GM12878 (cell line): ENCODE data around the gene WDR86. TPM values are rescaled to one million over a fixed set of nuclear protein-coding genes. Genes with fewer than 3 reads are reported as not detected.
A peak's percentile ranks its signal among the peaks of the same experiment; 100 is the strongest.

Experiments used
- ATAC-seq: fragments of 200-7000 bp; cut with Tn5 transposase; 3 replicates; pipeline ENCODE4 v1.9.1; 2020; ENCODE audit warnings: mild to moderate bottlenecking, moderate library complexity
- Bru-seq: library from RNA; stranded (reverse); fragments of 400-500 nt; gene quantifications from one replicate; lab custom pipeline; 2021; lab: Mats Ljungman, UMichigan
- BruChase-seq, 2 experiments: library from RNA; stranded (reverse); fragments of 400-500 nt; gene quantifications; one replicate each; lab custom pipeline; 2021; lab: Mats Ljungman, UMichigan
- BruUV-seq: library from RNA; stranded (reverse); fragments of 400-500 nt; replicated peaks from 2 replicates; lab custom pipeline; 2021; lab: Mats Ljungman, UMichigan
- CTCF ChIA-PET: fragments of 300-600 bp; sonication (Branson Sonifier 250); formaldehyde crosslinking; extraction: SDS; loops from one replicate; lab custom pipeline; 2021; ENCODE audit warnings: inconsistent platforms; lab: Yijun Ruan, JAX
- POLR2A ChIA-PET: fragments of 350-600 bp; formaldehyde crosslinking; extraction: SDS; loops from one replicate; lab custom pipeline; 2021; ENCODE audit warnings: inconsistent platforms; lab: Charles Lee
- RAD21 ChIA-PET: fragments of 300-600 bp; sonication (Branson Sonifier 250); formaldehyde crosslinking; loops from one replicate; lab custom pipeline; 2023; ENCODE audit warnings: antibody characterized with exemption; ENCODE audit not compliant: unreplicated experiment; lab: Charles Lee
- SMC1A ChIA-PET: fragments of 300-600 bp; sonication (Branson Sonifier 250); formaldehyde crosslinking; loops from one replicate; lab custom pipeline; 2023; ENCODE audit not compliant: unreplicated experiment, uncharacterized antibody; lab: Charles Lee
- DNase-seq: peaks from one replicate; pipeline ENCODE4 v3.0.0-alpha.2; 2011; ENCODE audit warnings: low read depth, low spot score
- FAIRE-seq: peaks from 3 replicates; lab custom pipeline; 2011; peaks lifted over from hg19 to GRCh38; lab: Jason Lieb, UNC
- H2AFZ ChIP-seq: 2 replicates; pipeline ENCODE4 v1.6.0; 2011; ENCODE audit warnings: low read depth, low read length, control low read depth; ENCODE audit not compliant: control insufficient read depth
- H3K27ac ChIP-seq: 2 replicates; pipeline ENCODE4 v1.5.1; 2011; ENCODE audit warnings: control low read depth; ENCODE audit not compliant: control insufficient read depth, insufficient read depth
- H3K27me3 ChIP-seq, 2 experiments: replicated peaks in 1 of 2; 2 replicates each; pipeline versions ENCODE4 v1.6.0 to v1.6.1; 2011; ENCODE audit warnings: low read length in 1 of 2; ENCODE audit not compliant: control insufficient read depth in 2 of 2, insufficient read depth in 2 of 2
- H3K36me3 ChIP-seq, 2 experiments: 2 replicates each; pipeline ENCODE4 v1.5.1; 2011; ENCODE audit warnings: low read length in 1 of 2; ENCODE audit not compliant: control insufficient read depth in 2 of 2, insufficient read depth in 2 of 2
- H3K4me1 ChIP-seq: 2 replicates; pipeline ENCODE4 v1.6.1; 2011; ENCODE audit warnings: mild to moderate bottlenecking, low read length, moderate library complexity, mixed read lengths; ENCODE audit not compliant: control insufficient read depth, insufficient read depth
- H3K4me2 ChIP-seq: 2 replicates; pipeline ENCODE4 v1.6.0; 2011; ENCODE audit warnings: control low read depth; ENCODE audit not compliant: control insufficient read depth, insufficient read depth
- H3K4me3 ChIP-seq: fragments of 200-600 bp; sonication (generic); 2 replicates; pipeline ENCODE4 v1.5.1; 2016
- H3K79me2 ChIP-seq: 2 replicates; pipeline ENCODE4 v1.6.0; 2011; ENCODE audit warnings: low read length; ENCODE audit not compliant: control insufficient read depth, insufficient read depth
- H3K9ac ChIP-seq: 2 replicates; pipeline ENCODE4 v1.8.0; 2011; ENCODE audit warnings: low read length, control low read depth, mixed read lengths; ENCODE audit not compliant: control insufficient read depth, insufficient read depth
- H3K9me3 ChIP-seq: replicated peaks from 3 replicates; pipeline ENCODE4 v1.5.1; 2011; ENCODE audit warnings: mild to moderate bottlenecking, low read length; ENCODE audit not compliant: control insufficient read depth, insufficient read depth
- H4K20me1 ChIP-seq: 2 replicates; pipeline ENCODE4 v1.6.0; 2011; ENCODE audit not compliant: control insufficient read depth, insufficient read depth
- GATAD2B ChIP-seq: fragments of 450-650 bp; conservative IDR thresholded peaks from 2 replicates; pipeline ENCODE4 v1.6.1; 2017; ENCODE audit warnings: low read depth, mild to moderate bottlenecking, moderate library complexity
- MEF2A ChIP-seq: IDR thresholded peaks from 2 replicates; pipeline ENCODE4 v1.6.1; 2011; ENCODE audit warnings: low read depth, mild to moderate bottlenecking, low read length, moderate library complexity; ENCODE audit not compliant: insufficient read depth
- SUZ12 ChIP-seq: fragments of 200-600 bp; sonication (generic); IDR thresholded peaks from one replicate; pipeline ENCODE4 v1.6.1; 2018; ENCODE audit warnings: antibody characterized with exemption, mild to moderate bottlenecking; ENCODE audit not compliant: unreplicated experiment
- YY1 ChIP-seq: IDR thresholded peaks from 2 replicates; pipeline ENCODE4 v1.6.1; 2011; ENCODE audit warnings: low read depth, mild to moderate bottlenecking, low read length
- WGBS: methylation state at CpG from one replicate; pipeline ENCODE4 v1.1.6; 2016; ENCODE audit warnings: low lambda C conversion rate; ENCODE audit not compliant: insufficient replicate concordance, insufficient coverage; ENCODE audit errors: missing lambda C conversion rate; 5-methylcytosine and 5-hydroxymethylcytosine counted together
- in situ Hi-C: fragments of 300-500 bp; cut with MboI; formaldehyde crosslinking; loops from 9 replicates; pipeline ENCODE4 v1.14.3; 2018; ENCODE audit warnings: mixed read lengths
- intact Hi-C: fragments of 100-400 bp; cut with micrococcal nuclease; formaldehyde crosslinking; loops from one replicate; pipeline ENCODE4 v1.14.2; 2022; ENCODE audit not compliant: unreplicated experiment
- long read RNA-seq, 2 experiments: library from polyadenylated mRNA; unstranded; transcript quantifications; one replicate each; pipeline ENCODE4 v2.0.0, GENCODE V29; 2019 to 2020
- polyA minus RNA-seq, 3 experiments: library from RNA; depleted of rRNA, polyadenylated mRNA; stranded (reverse); fragments of >200 nt; gene quantifications; 2 replicates each; pipeline ENCODE4 v1.2.3, GENCODE V29; 2011
- polyA plus RNA-seq, 11 experiments: library from polyadenylated mRNA; depleted of rRNA in 4 of 11; unstranded in 6 of 11; stranded (reverse) in 5 of 11; fragments of >200 nt; fragmentation: Nextera tagmentation in 4 of 11; fragmentation: Illumina TruSeq in 1 of 11; extraction: Ambion mirVana in 4 of 11; extraction: Trizol in 1 of 11; gene quantifications; 1 replicate in 1 of 11; 2 replicates in 10 of 11; pipeline versions ENCODE4 v1.2.1 to v1.2.3, GENCODE V29; 2011 to 2016; ENCODE audit warnings: inconsistent platforms in 2 of 11, missing spikeins in 2 of 11, low read depth in 1 of 11
- total RNA-seq, 4 experiments: library from RNA; depleted of rRNA in 3 of 4; stranded (reverse); fragments of >200 nt in 3 of 4; fragmentation: Illumina TruSeq in 1 of 4; extraction: Trizol in 1 of 4; gene quantifications; 2 replicates each; pipeline versions ENCODE4 v1.2.1 to v1.2.3, GENCODE V29; 2013 to 2021

WDR86 gene
- total RNA-seq (2013; cell fraction: nucleolus; rRNA removed) = 5.1 and 8.3 TPM in 2 replicates
- total RNA-seq (2014; rRNA removed) (not detected in 2 replicates), total RNA-seq (2014; rRNA removed; fragmentation: Illumina TruSeq; extraction: Trizol) (not detected in 2 replicates), total RNA-seq (2021) (not detected in 2 replicates), polyA plus RNA-seq (2011; rRNA removed) (0.15 and 0.22 TPM in 2 replicates), polyA plus RNA-seq (2014; fragmentation: Illumina TruSeq; extraction: Trizol) (not detected in 2 replicates), polyA plus RNA-seq (2014; fragmentation: Nextera tagmentation; extraction: Ambion mirVana) (under 1 TPM in 1 of 2 experiments, not detected in 1; 0.05 TPM), polyA plus RNA-seq (2014; rRNA removed) (not detected in 2 replicates), polyA plus RNA-seq (2016; fragmentation: Nextera tagmentation; extraction: Ambion mirVana) (under 1 TPM in 1 of 2 experiments, not detected in 1; 0.19 TPM), polyA minus RNA-seq (2011; rRNA and poly(A)+ RNA removed) (0.37 and 1.0 TPM in 2 replicates), Bru-seq, nascent RNA (percentile 15 among the genes with signal in this experiment), BruChase-seq, experiment 1, labeled RNA remaining after a 6-hour chase (percentile 15 among the genes with signal in this experiment), BruChase-seq, experiment 2, labeled RNA remaining after a 2-hour chase (percentile 6 among the genes with signal in this experiment)
- polyA plus RNA-seq (2011; ENCODE audit: low read depth) = 0.29 TPM
- 0.24 and 0.38 TPM in 2 replicates for polyA plus RNA-seq (2011; cell fraction: cytosol; rRNA removed)
- polyA plus RNA-seq (2011; cell fraction: nucleus; rRNA removed) = 2.7 and 4.6 TPM in 2 replicates
- 0.26 and 0.65 TPM in 2 replicates for polyA plus RNA-seq (2012)
- polyA minus RNA-seq (2011; cell fraction: cytosol; rRNA and poly(A)+ RNA removed) = not detected in 2 replicates
- polyA minus RNA-seq (2011; cell fraction: nucleus; rRNA and poly(A)+ RNA removed) = 0.57 and 0.73 TPM in 2 replicates
- long read RNA-seq, experiment 1 = 0 reads
- long read RNA-seq, experiment 2 = 0 reads

- FAIRE-seq = no peak
- ATAC-seq = no peak
- no peaks in the 10 kb centered on the region for H3K4me1 ChIP-seq
- no TSS peak for BruUV-seq
- peaks cover 12 to 15% of the 10 kb centered on the region in 2 experiments; a peak in 3 of 4 replicates for H3K27me3 ChIP-seq
- WGBS = 41% methylated on average over 44 of the region's 75 CpGs
- H3K9me3 ChIP-seq = no peaks in the 10 kb centered on the region
- ChIA-PET RAD21 (no interaction called here), CTCF (no interaction called here), POLR2A (no interaction called here), SMC1A (no interaction called here)
- no peaks in the 10 kb centered on the region for H3K79me2 ChIP-seq
- no peak for DNase-seq
- H3K4me2 ChIP-seq = peak within 1 kb of the TSS; percentile 48; the same call in 1 of the 2 replicates
- in situ Hi-C loops = no loop called here
- no peak within 1 kb of the TSS for H3K9ac ChIP-seq
- H3K27ac ChIP-seq = no peak within 1 kb of the TSS
- H2AFZ ChIP-seq = peak within 1 kb of the TSS; percentile 7; the same call in 1 of the 2 replicates
- H4K20me1 ChIP-seq = no peaks in the 10 kb centered on the region
- intact Hi-C loops = loop anchor here (2.0 kb wide), 1 partner anchor 41 kb away; no protein-coding TSS in a partner anchor
- TF ChIP-seq MEF2A (no peak), GATAD2B (peak; percentile 43; the same call in 1 of the 2 replicates), SUZ12 (peak; percentile 86), YY1 (no peak)
- TF ChIP-seq, all 136 proteins: peak for 2
- Histone ChIP-seq H3K4me3 (no peak within 1 kb of the TSS), H3K36me3 (no peaks in the 10 kb centered on the region)
Measured at GRCh38 chr7:151409667-151410404, at the start of gene WDR86. TSS of gene WDR86 (minus strand) at chr7:151410038. CDS start at chr7:151409589, 449 bp downstream.
